UCSD-AML1 (cell line): ENCODE measurements around the gene TMEM225B.
"Not testable (repeated sequence)": the region's sequence is repeated elsewhere in the genome, so short reads cannot be mapped to it uniquely, and the experiment has no call there.

Experiments
- DNase-seq: peaks from one replicate; lab custom pipeline; 2025; ENCODE audit not compliant: unreplicated experiment; lab: John Stamatoyannopoulos, UW

TMEM225B gene

GRCh38 chr7:99597762-99598501 is at the start of gene TMEM225B:
Gene TMEM225B (plus strand): TSS chr7:99598267. CDS start chr7:99604389, 6,122 bp downstream.
- no peak for DNase-seq

GRCh38 chr7:99549545-99549944 is 48.5 kb upstream of the TMEM225B start:
- DNase-seq: not testable (repeated sequence)

- no peak for DNase-seq
These were observed 46.7 kb upstream of the TMEM225B start for GRCh38 chr7:99551334-99551733.

- DNase-seq: peak; percentile 78
These were observed 46.2 kb upstream of the TMEM225B start, which contains the start of gene FAM200A for GRCh38 chr7:99551767-99552463. Gene FAM200A (minus strand): TSS chr7:99552114. CDS start chr7:99548407, 3,707 bp downstream.

- no peak for DNase-seq
These were observed 45.0 kb upstream of the TMEM225B start for GRCh38 chr7:99553039-99553438.

GRCh38 chr7:99554939-99555338 is 43.1 kb upstream of the TMEM225B start:
- DNase-seq: no peak

GRCh38 chr7:99557196-99557607 is 40.9 kb upstream of the TMEM225B start:
- DNase-seq: no peak

GRCh38 chr7:99557940-99558305 is 40.1 kb upstream of the TMEM225B start:
- DNase-seq: no peak

GRCh38 chr7:99558306-99559174 is 39.5 kb upstream of the TMEM225B start, which contains the start of gene ZNF655:
Gene ZNF655 (plus strand): TSS chr7:99558642. CDS start chr7:99560560, 1,918 bp downstream.
- DNase-seq: peak; percentile 81

- no peak for DNase-seq
These were observed 38.7 kb upstream of the TMEM225B start for GRCh38 chr7:99559175-99559915.

GRCh38 chr7:99560834-99561736 is 37.0 kb upstream of the TMEM225B start:
- no peak for DNase-seq

GRCh38 chr7:99561737-99562051 is 36.4 kb upstream of the TMEM225B start:
- DNase-seq: no peak

- DNase-seq: no peak
These were observed 35.8 kb upstream of the TMEM225B start for GRCh38 chr7:99562114-99562784.

GRCh38 chr7:99562832-99563231 is 35.2 kb upstream of the TMEM225B start:
- DNase-seq: no peak

GRCh38 chr7:99563650-99564049 is 34.4 kb upstream of the TMEM225B start:
- DNase-seq: no peak

- DNase-seq: not testable (repeated sequence)
These were observed 29.3 kb upstream of the TMEM225B start for GRCh38 chr7:99568770-99569169.

GRCh38 chr7:99571768-99572167 is 26.3 kb upstream of the TMEM225B start:
- DNase-seq: no peak

- DNase-seq: no peak
These were observed 24.8 kb upstream of the TMEM225B start for GRCh38 chr7:99573257-99573656.

- DNase-seq: no peak
These were observed 21.8 kb upstream of the TMEM225B start for GRCh38 chr7:99576251-99576650.
